DND-41 (cell line): Measurements from ENCODE around the gene ARHGAP26.

Source experiments
- ATAC-seq: fragments of 200-7000 bp; cut with Tn5 transposase; 3 replicates; pipeline ENCODE4 v1.9.1; 2021; ENCODE audit warnings: low read depth; ENCODE audit not compliant: insufficient read depth
- DNase-seq: peaks from one replicate; pipeline ENCODE4 v3.0.0-alpha.2; 2020
- H2AFZ ChIP-seq: 2 replicates; pipeline ENCODE4 v1.6.0; 2012; ENCODE audit warnings: low read depth, low read length
- H3K27ac ChIP-seq: 2 replicates; pipeline ENCODE4 v1.5.1; 2012; ENCODE audit warnings: low read length, inconsistent platforms
- H3K27me3 ChIP-seq: fragments of 200-600 bp; sonication (generic); 2 replicates; pipeline ENCODE4 v1.6.0; 2012; ENCODE audit warnings: low read length, mild to moderate bottlenecking, inconsistent platforms; ENCODE audit not compliant: insufficient read depth, poor library complexity
- H3K36me3 ChIP-seq: 2 replicates; pipeline ENCODE4 v1.5.1; 2012; ENCODE audit warnings: low read length, inconsistent platforms; ENCODE audit not compliant: insufficient read depth
- H3K4me1 ChIP-seq: 2 replicates; pipeline ENCODE4 v1.5.1; 2012; ENCODE audit warnings: mild to moderate bottlenecking, low read length; ENCODE audit not compliant: insufficient read depth
- H3K4me2 ChIP-seq: 2 replicates; pipeline ENCODE4 v1.6.0; 2012; ENCODE audit warnings: mild to moderate bottlenecking, moderate library complexity, low read length, inconsistent platforms; ENCODE audit not compliant: insufficient read depth
- H3K4me3 ChIP-seq, 2 experiments: fragments of 200-600 bp in 1 of 2; shearing (Covaris generic) in 1 of 2; 2 replicates each; pipeline ENCODE4 v1.5.1; 2012 to 2016; ENCODE audit warnings: inconsistent platforms in 2 of 2, low read length in 2 of 2, mild to moderate bottlenecking in 2 of 2, low read depth in 1 of 2, moderate library complexity in 1 of 2
- H3K79me2 ChIP-seq: 2 replicates; pipeline ENCODE4 v1.6.0; 2012; ENCODE audit warnings: low read length, inconsistent platforms; ENCODE audit not compliant: insufficient read depth
- H3K9ac ChIP-seq: 2 replicates; pipeline ENCODE4 v1.6.0; 2012; ENCODE audit warnings: low read depth, mild to moderate bottlenecking, inconsistent platforms, low read length, moderate library complexity
- H3K9me3 ChIP-seq: 2 replicates; pipeline ENCODE4 v1.5.1; 2012; ENCODE audit warnings: low read length, moderate library complexity, mild to moderate bottlenecking, inconsistent platforms; ENCODE audit not compliant: insufficient read depth, severe bottlenecking
- H4K20me1 ChIP-seq: 2 replicates; pipeline ENCODE4 v1.6.0; 2012; ENCODE audit warnings: low read length; ENCODE audit not compliant: insufficient read depth
- CTCF ChIP-seq: IDR thresholded peaks from 2 replicates; pipeline ENCODE4 v1.5.1; 2012; ENCODE audit warnings: borderline replicate concordance, low read length, moderate library complexity, mild to moderate bottlenecking; ENCODE audit not compliant: poor library complexity, severe bottlenecking; ENCODE audit errors: extremely low read depth
- EZH2 ChIP-seq: IDR thresholded peaks from 3 replicates; pipeline ENCODE4 v1.6.1; 2012; ENCODE audit warnings: borderline replicate concordance, low read depth, mild to moderate bottlenecking, moderate library complexity, low read length, inconsistent platforms; ENCODE audit not compliant: severe bottlenecking

ARHGAP26 gene

DNA sequence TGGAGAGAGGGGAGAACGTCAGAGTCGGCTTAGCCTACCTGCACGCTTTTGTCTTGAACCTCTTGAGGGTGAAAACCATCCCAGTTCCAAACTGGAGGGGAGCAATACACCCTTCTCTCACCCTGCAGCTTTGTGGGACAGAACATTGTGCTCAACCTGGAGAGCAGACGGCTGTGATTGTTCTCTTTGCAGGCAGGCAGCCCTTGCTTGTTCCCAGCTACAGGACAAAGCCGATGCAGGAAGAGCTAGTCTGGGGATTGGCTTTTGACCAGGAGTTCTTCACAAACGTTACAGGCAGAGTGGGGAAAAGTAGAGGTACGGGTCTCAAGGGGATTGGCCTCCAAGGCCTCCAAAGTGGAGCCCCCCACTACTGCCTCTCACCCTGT lies 33.9 kb upstream of the ARHGAP26 start:
- H3K4me1 ChIP-seq, result peaks cover 25% of the 10 kb centered on the region
- no peaks in the 10 kb centered on the region for H4K20me1 ChIP-seq
- no peaks in the 10 kb centered on the region for H3K9me3 ChIP-seq
- no peak overlapping the region for H3K27ac ChIP-seq
- no peak overlapping the region for H3K4me2 ChIP-seq
- H3K27me3 ChIP-seq, result no peaks in the 10 kb centered on the region
- H3K4me3 ChIP-seq, result no peak overlapping the region
- H3K79me2 ChIP-seq, result no peaks in the 10 kb centered on the region
- no peak overlapping the region for H3K9ac ChIP-seq
- TF ChIP-seq CTCF (no peak), EZH2 (no peak)
- DNase-seq (no peak), ATAC-seq (no peak)
- H2AFZ ChIP-seq, result no peak overlapping the region
- H3K36me3 ChIP-seq, result no peaks in the 10 kb centered on the region

DNA sequence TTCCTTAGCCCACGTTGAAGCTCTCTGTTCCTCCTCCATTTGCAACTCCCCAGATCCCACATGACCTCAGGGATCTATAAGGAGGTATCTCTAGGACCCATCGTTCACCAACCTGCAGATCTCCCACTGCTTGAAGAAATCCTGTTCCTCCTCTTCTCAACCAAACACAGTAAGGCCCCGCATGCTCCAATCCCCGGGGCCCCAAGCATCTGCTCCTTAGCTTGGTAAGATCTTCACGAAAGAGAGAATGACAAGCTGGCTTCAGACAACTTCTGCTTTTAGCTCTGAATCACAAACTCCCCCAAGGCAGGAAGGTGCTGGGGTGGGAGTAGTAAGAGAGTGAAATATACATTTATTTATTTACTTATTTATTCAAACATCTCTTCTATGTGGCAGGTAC lies 33.0 kb upstream of the ARHGAP26 start:
- Histone ChIP-seq H3K36me3 (no peaks in the 10 kb centered on the region), H3K4me1 (peaks cover 25% of the 10 kb centered on the region), H3K27me3 (no peaks in the 10 kb centered on the region), H3K27ac (no peak overlapping the region), H2AFZ (no peak overlapping the region), H3K4me2 (no peak overlapping the region), H3K9me3 (no peaks in the 10 kb centered on the region), H4K20me1 (no peaks in the 10 kb centered on the region), H3K79me2 (no peaks in the 10 kb centered on the region), H3K4me3 (no peak overlapping the region), H3K9ac (no peak overlapping the region)
- TF ChIP-seq CTCF, result no peak
- ATAC-seq (no peak), DNase-seq (no peak)

GRCh38 chr5:142740474-142741242 lies 29.5 kb upstream of the ARHGAP26 start:
- Histone ChIP-seq H3K27me3 (no peaks in the 10 kb centered on the region), H3K79me2 (no peaks in the 10 kb centered on the region), H4K20me1 (no peaks in the 10 kb centered on the region), H3K4me3 (no peak overlapping the region), H3K36me3 (no peaks in the 10 kb centered on the region), H3K27ac (no peak overlapping the region), H3K9ac (no peak overlapping the region), H3K4me1 (no peaks in the 10 kb centered on the region), H3K9me3 (no peaks in the 10 kb centered on the region), H3K4me2 (no peak overlapping the region), H2AFZ (no peak overlapping the region)
- TF ChIP-seq CTCF (no peak), EZH2 (no peak)
- ATAC-seq (no peak), DNase-seq (no peak)
